ENCODE data around the gene LHX1.

DNA sequence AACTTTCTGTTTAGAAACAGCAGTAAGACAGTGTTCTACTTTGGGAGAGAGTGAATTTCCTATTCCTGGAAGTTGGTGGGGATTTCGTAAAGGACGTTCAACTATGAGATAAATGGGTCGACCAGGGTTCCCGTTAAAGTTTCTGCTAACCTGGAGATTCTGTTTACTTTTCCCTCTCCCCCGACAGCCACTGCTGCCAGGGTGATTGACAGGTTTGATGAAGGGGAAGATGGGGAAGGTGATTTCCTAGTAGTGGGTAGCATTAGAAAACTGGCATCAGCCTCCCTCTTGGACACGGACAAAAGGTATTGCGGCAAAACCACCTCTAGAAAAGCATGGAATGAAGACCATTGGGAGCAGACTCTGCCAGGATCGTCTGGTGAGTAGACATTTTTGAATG is 12.8 kb downstream of the LHX1 start:
- TF ChIP-seq CTCF (IDR thresholded peaks at IDR 0.05; ENCODE audit: borderline replicate concordance, extremely low read depth, low read length, poor library complexity, severe bottlenecking) (no peak), EZH2 (IDR thresholded peaks at IDR 0.05; ENCODE audit: borderline replicate concordance, low read depth, low read length, severe bottlenecking) (no peak)

All from DND-41 (cell line).